ENCODE data around the gene TGM1.
"Not testable (repeated sequence)": the region's sequence is repeated elsewhere in the genome, so short reads cannot be mapped to it uniquely, and the experiment has no call there.

The TGM1 gene

GRCh38 chr14:24232121-24232644, 30.8 kb downstream of the TGM1 start, which contains the start of gene NEDD8:
TSS of gene NEDD8 (minus strand) at chr14:24232367. CDS start at chr14:24232267, 100 bp downstream.
- peak; percentile 95 for DNase-seq

GRCh38 chr14:24231263-24232120, 31.5 kb downstream of the TGM1 start:
- no peak for DNase-seq

DNA sequence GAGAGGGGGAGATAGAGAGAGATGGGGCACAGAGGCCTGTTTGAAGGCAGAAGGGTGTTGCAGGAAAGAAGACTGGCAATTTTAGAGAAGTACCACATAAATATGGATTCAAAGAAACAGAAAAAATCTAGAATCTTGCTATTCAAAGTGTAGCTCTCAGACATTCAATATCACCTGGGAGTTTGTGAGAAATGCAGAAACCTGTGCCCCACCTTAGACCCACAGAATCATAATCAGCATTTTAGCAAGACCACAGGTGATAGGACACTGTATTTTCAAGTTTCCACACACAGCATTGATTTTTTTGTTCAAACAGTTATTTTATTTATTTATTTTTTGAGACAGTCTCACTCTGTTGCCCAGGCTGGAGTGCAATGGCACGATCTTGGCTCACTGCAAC, 34.1 kb downstream of the TGM1 start:
- no peak for DNase-seq

GRCh38 chr14:24226473-24226872, 36.5 kb downstream of the TGM1 start:
- DNase-seq: no peak

GRCh38 chr14:24224618-24225071, 38.3 kb downstream of the TGM1 start:
- no peak for DNase-seq

DNA sequence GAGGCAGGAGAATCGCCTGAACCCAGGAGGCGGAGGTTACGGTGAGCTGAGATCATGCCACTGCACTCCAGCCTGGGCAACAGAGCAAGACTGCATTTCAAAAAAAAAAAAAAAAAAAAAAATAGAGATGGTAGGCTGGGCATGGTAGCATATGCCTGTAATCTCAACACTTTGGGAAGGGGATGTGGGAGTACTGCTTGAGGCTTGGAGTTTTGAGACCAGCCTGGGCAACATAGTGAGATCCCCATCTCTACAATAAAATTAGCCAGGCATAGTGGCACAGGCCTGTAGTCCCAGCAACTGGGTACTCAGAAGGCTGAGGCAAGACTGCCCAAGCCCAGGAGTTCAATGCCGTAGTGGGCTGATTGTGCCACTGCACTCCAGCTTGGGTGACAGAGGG, 40.0 kb downstream of the TGM1 start:
- not testable (repeated sequence) for DNase-seq

GRCh38 chr14:24219521-24219920, 43.5 kb downstream of the TGM1 start:
- no peak for DNase-seq

DNA sequence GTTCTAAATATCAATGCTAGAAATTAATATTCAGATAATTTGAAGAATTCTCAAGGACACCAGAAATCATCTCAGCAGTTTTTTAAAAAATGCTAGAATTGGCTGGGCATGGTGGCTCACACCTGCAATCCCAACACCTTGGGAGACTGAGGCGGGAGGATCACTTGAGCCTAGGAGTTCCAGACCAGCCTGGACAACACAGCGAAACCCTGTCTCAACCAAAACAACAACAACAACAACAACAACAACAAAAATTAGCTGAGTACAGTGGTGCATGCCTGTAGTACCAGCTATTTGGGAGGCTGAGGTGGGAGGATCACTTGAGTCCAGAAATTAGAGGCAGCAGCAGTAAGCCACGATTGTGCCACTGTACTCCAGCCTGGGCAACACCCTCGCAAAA, 43.9 kb downstream of the TGM1 start:
- DNase-seq: no peak

DNA sequence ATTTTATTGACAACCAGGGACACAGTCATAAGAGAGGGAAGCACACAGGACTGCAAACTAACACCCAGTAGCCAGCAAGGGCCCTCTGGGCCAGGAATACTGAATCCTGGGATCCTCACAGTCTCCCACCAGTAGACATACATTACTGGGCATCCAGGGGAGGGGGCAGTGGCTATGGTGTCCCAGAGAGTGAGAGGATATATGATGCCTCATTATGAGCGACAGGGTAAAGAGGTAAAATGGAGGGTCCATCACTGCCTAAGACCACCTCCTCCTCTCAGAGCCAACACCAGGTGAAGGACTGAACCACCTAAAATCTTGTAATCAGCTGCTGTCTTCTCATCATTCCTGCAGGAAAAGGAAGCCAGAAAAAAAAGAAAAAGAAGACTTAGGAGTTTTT, 46.1 kb downstream of the TGM1 start:
- DNase-seq: not testable (repeated sequence)

- DNase-seq: no peak
These were observed 46.7 kb downstream of the TGM1 start for GRCh38 chr14:24216345-24216699.

- DNase-seq: peak; percentile 72
These were observed 47.3 kb downstream of the TGM1 start, which contains the start of gene MDP1 for GRCh38 chr14:24215495-24216344. TSS of gene MDP1 (minus strand) at chr14:24216066. CDS start at chr14:24215955, 111 bp downstream.

DNA sequence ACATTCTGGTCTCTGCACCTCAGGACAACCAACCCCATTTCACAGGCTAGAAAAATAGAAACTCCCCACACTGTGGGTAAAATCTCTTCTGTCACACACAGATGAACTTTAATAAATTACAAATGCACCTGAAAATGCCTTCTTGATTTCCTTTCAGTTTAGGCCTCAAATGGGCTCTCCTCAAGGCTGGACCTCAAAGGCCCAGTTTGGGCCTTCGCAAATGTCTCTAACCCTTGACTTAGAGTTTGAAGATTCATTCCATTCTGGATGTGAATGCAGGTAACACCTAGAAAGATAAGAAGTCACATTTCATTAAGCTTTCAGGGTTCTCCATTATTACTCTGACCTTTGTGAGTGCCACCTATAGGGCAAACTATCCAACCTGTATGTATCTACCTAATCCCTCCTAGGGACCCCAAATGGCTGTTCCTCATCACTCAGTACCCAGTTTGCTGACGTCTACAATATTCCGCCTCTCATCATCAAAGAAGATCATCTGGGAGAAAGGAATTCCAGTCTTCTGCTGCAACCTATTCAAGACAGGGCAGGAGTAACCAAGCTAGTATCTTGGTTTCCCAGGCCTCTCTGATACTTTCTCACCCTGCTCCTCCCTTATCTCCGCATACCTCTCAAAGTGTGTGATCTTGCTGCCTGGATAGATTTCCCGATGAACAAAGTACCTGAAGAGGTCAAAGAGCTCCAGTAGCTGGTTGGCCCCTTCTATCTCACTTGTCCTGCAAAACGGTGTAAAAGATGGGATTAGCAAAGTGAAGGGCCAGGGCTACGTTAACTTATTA, 48.9 kb downstream of the TGM1 start:
- no peak for DNase-seq

- peak; percentile 96 for DNase-seq
These were observed 49.8 kb downstream of the TGM1 start, which contains the start of gene CHMP4A for GRCh38 chr14:24212924-24213865. TSS of gene CHMP4A (minus strand) at chr14:24213488. CDS start at chr14:24213439, 49 bp downstream.

DNA sequence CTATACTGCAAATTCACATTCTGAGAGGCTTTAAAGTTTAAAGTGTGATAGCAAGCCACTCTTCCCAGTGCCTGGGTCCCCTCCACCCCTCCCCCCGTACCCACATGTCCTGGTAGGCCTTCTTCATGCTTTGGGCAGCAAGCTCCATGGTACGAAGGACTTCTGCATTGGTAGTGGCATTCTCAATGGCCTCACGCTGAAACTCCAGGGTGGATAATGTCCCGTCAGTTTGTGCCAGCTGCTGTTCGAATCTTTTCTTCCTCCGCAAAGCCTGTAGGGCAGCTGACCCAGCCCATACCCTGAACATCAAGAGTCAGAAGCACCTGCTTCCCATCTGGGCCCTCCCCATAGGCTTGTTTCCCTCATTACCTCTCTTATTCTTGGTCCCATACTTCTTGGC, 51.7 kb downstream of the TGM1 start:
- no peak for DNase-seq

GRCh38 chr14:24207625-24208024, 55.4 kb downstream of the TGM1 start:
- no peak for DNase-seq

GRCh38 chr14:24207104-24207551, 55.8 kb downstream of the TGM1 start:
- no peak for DNase-seq

GRCh38 chr14:24206260-24207103, 56.5 kb downstream of the TGM1 start:
- no peak for DNase-seq

- DNase-seq: no peak
These were observed 58.5 kb downstream of the TGM1 start for GRCh38 chr14:24204163-24205146.
